Measurements from ENCODE around the gene DDX55.

The DDX55 gene

GRCh38 chr12:123614531-123614930, 12.6 kb downstream of the DDX55 start:
- DNase-seq (ENCODE audit: low read depth), result no peak

- DNase-seq (ENCODE audit: low read depth), result no peak
Measured at GRCh38 chr12:123617144-123617543, 15.2 kb downstream of the DDX55 start.

DNA sequence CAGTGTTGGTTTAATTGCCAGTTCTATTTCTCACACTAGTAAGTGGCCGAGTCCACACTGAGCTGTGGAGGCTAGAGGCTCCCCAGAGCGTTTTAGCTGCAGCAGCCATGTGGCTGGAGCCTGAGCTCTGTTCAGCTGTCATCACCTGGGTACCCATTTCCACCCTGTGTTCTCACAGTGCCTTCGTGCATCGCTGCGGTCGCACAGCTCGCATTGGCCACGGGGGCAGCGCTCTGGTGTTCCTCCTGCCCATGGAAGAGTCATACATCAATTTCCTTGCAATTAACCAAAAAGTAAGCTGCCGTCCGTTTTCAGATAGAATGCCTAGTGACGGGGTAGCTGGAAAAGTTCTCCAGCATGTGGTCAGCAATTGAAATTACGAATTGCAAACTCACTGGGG, 15.7 kb downstream of the DDX55 start:
- DNase-seq (ENCODE audit: low read depth), result no peak

DNA sequence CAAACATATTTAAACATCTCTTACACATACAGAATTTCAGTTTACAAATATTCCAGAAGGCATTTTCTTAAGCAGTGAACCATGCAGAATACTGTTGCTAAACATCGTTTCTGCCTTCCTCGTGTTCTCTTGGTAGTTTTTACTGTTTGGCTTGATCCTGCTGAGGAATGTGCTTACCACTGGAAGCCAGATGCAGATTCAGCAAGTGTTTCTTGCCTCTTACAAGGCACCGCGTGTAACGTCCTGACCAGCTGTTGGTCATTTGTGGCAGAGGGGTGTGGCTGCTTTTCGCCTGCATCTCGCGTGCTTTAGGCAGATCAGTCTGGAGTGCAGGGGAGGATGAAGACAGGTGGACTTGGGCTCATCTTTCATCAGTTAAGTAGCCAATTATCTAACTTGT, 19.2 kb downstream of the DDX55 start:
- DNase-seq (ENCODE audit: low read depth), result no peak

GRCh38 chr12:123621619-123622530, 20.0 kb downstream of the DDX55 start:
- no peak for DNase-seq (ENCODE audit: low read depth)

DNA sequence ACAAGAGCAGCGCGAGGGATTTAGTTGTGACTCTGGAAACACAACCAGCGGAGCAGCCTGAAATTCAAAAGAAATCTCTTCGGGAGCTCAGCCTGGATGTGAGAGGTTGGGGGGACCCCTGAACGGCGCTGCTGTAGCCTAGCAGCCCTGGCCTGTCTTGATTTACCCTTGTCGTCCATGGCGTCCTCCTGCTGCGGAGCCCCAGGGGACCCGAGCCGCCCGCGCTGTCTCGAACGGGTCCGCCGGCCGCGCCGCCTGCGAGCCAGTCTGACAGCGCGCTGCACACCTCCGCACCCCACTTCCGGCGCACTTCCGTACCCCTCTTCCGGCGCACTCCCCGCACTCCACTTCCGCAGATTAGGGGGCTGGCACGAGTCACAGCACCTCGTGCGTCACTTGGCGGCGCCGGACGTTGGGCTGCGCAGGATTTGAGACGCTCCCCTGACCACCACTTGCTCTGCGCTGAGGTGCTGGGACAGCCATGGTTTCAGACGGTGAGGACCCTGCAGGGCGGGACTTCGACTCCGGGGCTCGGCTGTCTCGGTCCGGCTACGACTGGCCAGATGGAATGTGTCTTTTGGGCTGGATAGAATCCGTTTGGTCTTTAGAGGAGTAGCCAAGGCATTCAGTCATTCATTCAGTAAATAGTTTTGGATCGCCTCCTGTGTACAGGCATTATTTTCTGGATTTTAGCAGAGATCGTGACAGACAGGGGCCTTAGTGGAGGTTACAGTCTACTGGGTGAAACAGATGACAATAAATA, 31.7 kb downstream of the DDX55 start, which contains the start of the genes EIF2B1 and GTF2H3:
EIF2B1 (minus strand) TSS at position 308 of the 763 bp plus-strand sequence; CDS start at position 179, 129 bp downstream.
GTF2H3 (plus strand) TSS at position 451 of the 763 bp plus-strand sequence; CDS start at position 482, 31 bp downstream.
- peak; percentile 92 for DNase-seq (ENCODE audit: low read depth)

DNA sequence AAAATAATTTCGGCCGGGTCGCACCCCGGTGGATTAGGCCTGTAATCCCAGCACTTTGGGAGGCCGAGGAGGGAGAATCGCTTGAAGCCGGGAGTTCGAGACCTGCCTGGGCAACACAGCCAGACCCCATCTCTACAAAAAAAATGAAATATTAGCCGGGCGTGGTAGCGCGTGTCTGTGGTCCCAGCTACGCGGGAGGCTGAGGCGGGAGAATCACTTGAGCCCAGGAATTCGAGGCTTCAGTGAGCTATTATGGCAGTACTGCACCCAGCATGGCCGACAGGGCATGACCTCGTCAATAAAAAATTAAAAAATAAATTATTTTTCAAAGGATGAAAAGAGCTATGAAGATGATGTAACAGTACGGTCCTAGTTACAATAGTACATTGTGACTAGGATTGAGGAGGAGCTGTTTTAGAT, 32.3 kb downstream of the DDX55 start:
- no peak for DNase-seq (ENCODE audit: low read depth)

DNA sequence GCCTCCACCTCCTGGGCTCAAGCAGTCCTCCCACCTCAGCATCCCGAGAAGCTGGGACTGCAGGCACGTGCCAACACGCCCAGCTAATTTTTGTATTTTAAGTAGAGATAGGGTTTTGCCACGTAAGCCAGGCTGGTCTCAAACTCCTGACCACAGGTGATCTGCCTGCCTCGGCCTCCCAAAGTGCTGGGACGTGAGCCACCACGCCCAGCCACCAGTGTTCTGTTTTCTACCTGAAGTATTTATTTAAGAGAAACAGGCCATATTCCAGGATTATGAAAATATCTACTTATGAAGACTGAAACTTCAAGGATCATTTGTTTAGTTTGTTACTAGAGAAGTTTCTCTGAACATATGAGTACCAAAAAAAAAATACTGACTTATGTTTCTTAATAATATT, 42.0 kb downstream of the DDX55 start:
- no peak for DNase-seq (ENCODE audit: low read depth)

GRCh38 chr12:123645380-123645779, 43.5 kb downstream of the DDX55 start:
- no peak for DNase-seq (ENCODE audit: low read depth)

- DNase-seq (ENCODE audit: low read depth), result no peak
Measured at GRCh38 chr12:123645878-123646277, 44.0 kb downstream of the DDX55 start.

- no peak for DNase-seq (ENCODE audit: low read depth)
Measured at GRCh38 chr12:123648401-123648800, 46.5 kb downstream of the DDX55 start.

- no peak for DNase-seq (ENCODE audit: low read depth)
Measured at GRCh38 chr12:123654129-123654701, 52.3 kb downstream of the DDX55 start.

DNA sequence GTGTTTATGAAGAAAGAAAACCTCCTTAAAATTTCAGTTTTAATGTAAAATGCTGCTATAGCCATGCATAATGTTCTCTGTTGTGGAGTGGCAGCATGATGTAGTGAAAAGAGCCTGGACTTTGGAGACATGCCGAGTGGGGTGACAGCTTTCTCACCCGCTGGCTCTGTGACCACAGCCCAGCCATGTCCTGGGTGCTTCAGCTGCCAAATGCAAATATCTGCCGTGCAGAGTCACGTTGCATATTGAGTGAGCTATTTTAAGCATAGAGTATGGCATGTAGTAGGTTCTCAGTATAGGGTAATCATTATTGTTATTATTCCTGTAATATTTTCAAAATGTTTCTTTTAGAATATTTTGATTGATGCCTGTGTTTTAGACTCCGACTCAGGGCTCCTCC, 53.5 kb downstream of the DDX55 start:
- DNase-seq (ENCODE audit: low read depth), result no peak

DNA sequence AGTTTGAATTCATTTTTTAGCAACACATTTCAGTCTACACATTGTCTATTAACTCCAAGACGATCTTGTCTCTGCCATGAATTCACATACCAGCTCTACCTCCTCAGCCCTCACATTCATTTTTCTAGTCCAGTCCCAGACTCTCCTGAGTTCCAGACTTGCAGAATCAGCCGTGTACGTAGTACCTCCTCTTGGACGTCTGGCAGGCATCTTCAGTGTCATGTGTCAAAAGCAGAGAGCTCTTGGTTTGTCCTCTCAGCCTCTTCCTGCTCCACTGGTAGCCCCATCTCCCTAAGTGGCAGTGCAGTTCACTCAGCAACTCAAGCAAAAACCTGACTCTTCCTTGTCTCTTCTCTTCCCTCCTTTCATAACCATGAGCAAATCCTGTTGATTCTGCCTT, 54.5 kb downstream of the DDX55 start:
- DNase-seq (ENCODE audit: low read depth), result no peak

GRCh38 chr12:123657211-123657610, 55.3 kb downstream of the DDX55 start:
- no peak for DNase-seq (ENCODE audit: low read depth)

GRCh38 chr12:123659996-123660727, 58.3 kb downstream of the DDX55 start:
- no peak for DNase-seq (ENCODE audit: low read depth)

DNA sequence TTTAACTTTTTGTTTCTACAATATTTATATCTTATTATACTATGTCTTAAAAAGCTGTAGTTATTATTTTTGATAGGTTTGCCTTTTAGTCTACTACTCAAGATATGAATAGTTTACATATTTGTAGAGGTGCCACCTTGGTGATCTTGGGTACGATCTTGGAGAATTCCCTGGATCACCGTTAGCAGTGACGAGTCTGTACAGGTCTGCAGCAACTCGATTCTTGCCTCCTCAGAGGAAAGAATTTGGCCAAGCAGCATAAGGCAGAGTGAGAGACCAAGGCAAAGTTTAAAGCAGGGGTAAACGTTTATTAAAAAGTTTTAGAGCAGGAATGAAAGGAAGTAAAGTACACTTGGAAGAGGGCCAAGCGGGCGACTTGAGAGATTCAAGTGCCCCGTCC, 65.9 kb downstream of the DDX55 start:
- no peak for DNase-seq (ENCODE audit: low read depth)

All from CMK (cell line).